Caki2 (cell line): ENCODE data around the gene POLR1A. TPM values are rescaled to one million over a fixed set of nuclear protein-coding genes. Genes with fewer than 3 reads are reported as not detected.
"Not testable (repeated sequence)": the region's sequence is repeated elsewhere in the genome, so short reads cannot be mapped to it uniquely, and the experiment has no call there.

Experiments
- DNase-seq: peaks from one replicate; pipeline ENCODE4 v3.0.0-alpha.2; 2015; ENCODE audit warnings: low read depth
- in situ Hi-C: cut with HindIII; loops from 2 replicates; pipeline ENCODE4 v1.10.0; 2016; ENCODE audit warnings: low sequenced_read_pairs, low pct_unique_long_range_greater_than_20kb, mixed read lengths
- total RNA-seq: library from RNA; depleted of rRNA; stranded (reverse); fragments of >200 nt; shearing (Covaris generic); gene quantifications from 2 replicates; pipeline ENCODE4 v1.2.3, GENCODE V29; 2014; ENCODE audit warnings: low replicate concordance

The POLR1A gene
- total RNA-seq, 1 experiment from 2014 or later: 13.5 TPM

DNA sequence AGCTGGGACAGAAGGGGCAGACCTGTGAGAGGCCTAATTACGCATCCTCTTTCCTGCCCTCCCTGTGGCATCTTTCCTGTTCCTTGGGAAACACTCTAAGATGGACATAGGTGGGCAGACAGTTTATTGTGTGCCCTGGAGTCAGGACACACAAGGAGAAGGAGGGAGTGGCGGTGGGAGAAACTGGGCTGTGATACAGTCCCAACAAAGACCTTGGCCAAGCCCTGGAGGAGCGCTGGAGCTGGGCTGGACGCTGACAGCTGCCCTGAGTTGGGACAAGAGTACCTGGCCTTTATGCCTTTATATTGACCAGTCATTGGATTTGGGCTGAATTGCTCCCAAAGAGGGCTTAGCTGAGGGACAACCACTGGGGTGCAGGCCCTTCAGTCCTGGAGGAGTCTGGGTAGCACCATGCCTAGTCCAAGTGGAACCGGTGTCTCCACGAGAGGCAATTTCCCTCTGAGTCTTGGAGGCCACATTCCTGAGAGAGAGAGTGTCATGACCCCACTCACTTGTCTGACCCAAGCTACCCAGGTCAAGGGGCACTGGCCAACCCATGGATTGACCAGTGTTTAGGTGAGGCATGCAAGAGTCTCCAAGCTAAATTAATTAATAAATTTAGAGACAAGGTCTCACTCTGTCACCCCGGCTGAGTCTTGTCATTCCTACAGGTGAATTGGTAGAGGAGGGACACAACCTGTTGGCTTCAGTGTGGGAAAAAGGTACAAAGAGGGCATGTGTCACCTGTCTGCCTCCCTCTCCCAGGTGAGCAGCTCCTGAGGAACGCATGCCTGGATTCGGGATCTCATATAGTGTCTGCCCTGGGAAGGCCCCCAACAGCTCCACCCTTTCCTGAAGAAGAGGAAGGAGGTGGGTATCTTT, 109.8 kb downstream of the POLR1A start:
- in situ Hi-C loops: no loop called here
- DNase-seq: no peak

DNA sequence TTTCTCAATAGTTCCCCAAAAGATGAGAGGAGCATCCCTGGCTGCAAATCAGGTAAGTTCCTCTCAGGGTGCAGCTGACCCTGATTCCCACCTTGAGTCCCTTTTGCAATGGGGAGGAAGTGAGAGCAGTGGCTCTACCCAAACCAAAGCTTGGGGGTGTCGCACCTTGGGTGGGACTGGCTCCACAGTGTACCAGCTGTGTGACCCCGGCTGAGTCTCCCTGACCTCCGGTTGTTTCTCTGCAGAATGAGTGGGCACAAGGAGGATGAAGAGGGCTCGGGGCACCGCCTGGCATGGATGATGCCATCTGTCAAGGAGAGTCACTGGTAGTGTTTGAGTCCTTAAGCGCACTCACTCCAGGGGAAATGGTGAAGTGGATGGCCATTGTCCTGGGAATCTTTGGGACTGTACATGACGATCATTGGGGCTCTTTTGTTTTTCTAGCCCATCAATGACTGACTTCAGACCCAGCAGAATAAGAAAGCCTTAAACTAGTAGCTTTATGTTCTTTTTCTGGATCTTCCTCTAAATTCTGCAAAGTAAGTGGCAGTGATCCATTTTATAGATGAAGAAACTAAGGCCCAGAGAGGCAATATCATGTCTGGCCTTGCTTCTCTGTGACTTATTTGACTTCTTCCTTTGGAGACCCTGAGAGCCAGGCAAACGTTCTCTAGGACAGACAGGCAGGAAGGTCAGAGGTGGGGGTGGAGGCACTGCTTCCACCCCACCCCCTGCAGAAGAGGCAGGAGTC, 110.6 kb downstream of the POLR1A start:
- in situ Hi-C loops: no loop called here
- no peak for DNase-seq

DNA sequence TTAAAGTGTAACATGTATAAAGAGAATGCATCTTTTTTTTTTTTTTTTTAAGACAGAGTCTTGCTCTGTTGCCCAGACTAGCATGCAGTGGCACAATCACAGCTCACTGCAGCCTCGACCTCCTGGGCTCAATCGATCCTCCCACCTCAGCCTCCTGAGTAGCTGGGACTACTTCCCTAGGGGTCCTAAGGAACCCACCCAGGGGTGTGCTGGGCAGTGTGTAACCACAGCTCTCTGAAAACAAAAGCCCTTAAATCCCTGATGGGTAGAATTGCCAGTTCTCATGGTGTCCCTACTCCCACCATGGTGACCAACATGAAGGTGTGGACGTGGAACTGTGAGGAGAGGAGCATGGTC, 111.3 kb downstream of the POLR1A start:
- no peak for DNase-seq
- in situ Hi-C loops: no loop called here

DNA sequence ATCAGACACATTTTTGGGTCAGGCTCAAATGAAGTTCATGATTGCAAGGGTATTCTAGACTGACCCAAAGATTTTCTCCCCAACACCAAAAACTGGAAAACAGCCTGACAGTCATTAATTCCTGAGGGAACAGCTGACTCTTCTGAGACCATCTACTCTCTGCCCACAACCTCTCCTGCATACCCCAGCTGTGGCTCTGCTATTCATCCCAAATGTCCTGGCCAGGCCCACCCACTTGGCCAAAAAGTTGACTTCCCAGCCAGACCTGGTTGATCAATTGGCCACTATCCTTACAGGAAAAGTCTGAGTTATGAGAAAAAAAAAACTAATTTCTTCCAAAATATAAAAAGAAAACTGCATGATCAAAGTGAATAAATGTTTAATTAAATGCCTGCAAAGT, 113.1 kb downstream of the POLR1A start:
- no peak for DNase-seq
- in situ Hi-C loops: no loop called here

DNA sequence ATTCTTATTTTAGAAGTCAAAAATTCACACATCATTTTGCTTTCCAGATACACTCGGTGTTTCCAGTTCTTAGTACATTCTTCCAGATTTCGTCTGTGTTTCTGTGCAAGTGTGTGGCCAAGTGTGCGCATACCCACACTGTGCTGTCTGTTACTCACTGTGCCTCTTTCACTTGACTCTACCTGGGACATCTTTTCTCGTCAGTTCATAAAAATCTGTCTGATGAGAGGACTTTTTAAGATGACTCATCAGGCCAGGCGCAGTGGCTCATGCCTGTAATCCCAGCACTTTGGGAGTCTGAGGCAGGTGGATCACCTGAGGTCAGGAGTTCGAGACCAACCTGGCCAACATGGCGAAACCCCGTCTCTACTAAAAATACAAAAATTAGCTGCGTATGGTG, 113.6 kb downstream of the POLR1A start:
- in situ Hi-C loops, DNase-seq: not testable (repeated sequence)

DNA sequence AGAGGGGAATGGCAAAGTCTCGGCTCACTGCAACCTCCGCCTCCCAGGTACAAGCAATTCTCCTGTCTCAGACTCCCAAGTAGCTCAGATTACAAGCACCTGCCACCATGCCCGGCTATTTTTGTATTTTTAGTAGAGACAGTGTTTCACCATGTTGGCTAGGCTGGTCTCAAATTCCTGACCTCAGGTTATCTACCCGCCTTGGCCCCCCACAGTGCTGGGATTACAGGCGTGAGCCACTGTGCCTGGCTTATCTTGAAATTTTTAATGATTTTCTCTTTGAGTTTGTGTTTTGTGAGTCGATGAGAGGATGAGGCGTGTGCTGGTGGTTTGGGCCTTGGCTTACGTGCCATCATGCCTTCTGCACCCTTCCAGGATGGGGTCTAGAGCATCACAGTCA, 115.6 kb downstream of the POLR1A start:
- no peak for DNase-seq
- in situ Hi-C loops: no loop called here

DNA sequence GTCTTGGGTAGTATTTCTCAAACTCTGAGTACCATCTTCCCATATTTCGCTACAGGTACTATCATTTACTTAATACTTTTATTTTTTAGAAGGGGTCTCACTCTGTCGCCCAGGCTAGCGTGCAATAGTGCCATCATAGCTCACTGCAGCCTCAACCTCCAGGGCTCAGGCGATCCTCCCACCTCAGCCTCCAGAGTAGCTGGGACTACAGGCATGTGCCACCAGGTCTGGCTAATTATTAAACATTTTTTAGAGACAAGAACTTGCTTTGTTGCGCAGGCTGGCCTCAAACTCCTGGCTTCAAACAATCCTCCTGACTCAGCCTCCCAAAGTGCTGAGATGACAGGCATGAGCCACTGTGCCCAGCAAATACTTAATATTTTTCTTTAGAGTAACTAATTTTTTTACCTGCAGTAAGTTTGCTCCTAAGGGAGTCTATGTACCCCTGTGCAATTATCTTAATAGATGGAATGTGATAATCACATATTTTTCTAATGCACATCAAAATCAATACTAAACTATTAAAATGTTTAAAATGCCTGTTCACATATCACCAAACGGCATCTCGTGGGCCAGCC, 116.3 kb downstream of the POLR1A start:
- DNase-seq: no peak
- in situ Hi-C loops: no loop called here

DNA sequence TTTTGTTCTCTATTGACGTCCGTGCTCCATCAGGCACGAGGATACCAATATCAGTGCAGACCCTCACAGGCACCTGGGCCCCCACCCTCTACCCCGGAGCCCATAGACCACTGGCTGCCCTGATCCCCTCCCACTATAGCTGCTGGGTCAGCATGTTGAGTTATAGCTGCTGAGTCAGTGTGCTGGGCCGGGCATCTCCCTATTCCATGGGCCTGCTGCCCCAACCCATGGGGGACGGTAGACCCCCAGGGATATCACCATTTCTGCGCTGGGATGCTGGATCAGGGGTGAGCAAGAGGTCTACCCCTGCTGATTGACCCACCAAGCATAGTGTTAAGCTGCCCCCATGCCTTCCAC, 116.8 kb downstream of the POLR1A start:
- in situ Hi-C loops: no loop called here

DNA sequence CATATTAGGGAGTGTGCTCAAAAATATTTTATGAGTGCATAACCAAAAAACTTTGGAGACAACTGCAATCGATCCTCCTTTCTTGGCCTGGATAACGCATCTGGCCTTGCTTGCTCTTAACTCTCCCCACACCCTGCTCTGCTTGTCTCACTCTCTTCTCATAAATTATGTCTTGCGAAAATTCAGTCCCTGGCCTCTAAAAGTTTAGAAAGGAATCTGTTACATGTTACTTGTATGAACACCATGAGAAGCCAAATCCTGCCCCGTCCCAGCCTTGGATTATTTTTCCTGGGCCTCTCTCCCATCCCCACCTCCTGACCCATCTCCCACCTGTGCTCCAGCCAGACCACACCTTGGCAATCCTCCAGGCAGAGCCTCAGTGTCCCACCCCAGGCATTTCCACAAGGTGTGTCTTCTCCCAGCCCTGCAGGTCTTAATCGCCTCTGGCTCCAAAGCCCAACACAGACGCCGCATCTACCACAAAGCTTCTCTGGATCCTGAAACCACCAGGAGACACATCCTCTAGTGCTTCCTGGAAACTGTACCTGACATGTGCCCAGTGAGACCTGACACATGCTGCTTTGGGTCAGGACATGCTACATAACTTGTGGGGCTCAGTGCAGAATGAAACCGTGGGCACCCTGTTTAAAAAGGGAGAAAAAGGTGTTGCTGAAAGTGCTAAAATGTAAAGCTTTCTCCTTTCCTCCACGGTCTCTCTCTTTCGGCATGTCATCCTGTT, 117.3 kb downstream of the POLR1A start:
- in situ Hi-C loops: no loop called here
- DNase-seq: no peak

More for the DNA sequence above, 116.8 kb downstream of the POLR1A start:
- DNase-seq: no peak

DNA sequence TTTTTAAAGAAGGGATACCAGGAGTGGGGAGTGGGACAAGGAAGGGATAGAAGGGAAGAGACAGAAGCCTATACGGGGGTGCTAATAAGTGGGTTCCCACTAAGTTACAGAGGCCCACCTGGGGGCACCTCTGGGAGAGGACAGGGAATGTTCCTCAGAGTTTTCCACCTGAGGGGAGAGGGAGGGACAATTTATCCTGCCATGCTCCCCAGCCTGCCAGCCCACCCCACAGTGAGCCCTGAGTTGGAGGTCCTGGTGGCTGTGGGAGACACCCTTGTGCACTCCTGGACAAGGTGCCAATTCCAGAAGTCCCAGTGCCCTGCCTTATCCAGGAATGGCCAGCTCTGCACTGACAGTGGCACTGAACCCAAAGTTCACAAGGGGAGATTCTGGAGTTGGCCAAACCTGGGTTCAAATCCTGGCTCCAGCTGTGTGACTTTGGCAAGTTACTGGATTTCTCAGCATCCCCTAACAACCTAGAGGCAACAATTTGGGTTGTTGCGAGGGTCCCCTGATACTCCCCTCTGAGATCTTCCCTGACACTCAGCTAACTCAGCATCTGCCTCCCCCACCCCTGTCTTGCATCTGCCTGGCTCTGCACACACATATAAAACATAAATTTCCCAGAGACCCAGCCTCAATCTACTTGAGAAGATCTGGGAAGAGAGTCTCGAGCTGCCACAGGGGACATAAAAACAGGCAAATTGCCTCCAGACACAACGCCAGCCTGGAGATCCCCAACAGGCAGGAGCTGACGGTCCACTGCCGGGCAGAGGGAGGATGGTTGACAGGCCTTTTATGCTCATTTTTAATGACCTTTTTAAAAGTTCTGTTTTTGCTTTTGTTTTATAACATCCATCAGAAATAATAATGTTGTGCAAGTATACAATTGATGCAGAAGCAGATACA, 118.2 kb downstream of the POLR1A start:
- DNase-seq: no peak
- in situ Hi-C loops: no loop called here

DNA sequence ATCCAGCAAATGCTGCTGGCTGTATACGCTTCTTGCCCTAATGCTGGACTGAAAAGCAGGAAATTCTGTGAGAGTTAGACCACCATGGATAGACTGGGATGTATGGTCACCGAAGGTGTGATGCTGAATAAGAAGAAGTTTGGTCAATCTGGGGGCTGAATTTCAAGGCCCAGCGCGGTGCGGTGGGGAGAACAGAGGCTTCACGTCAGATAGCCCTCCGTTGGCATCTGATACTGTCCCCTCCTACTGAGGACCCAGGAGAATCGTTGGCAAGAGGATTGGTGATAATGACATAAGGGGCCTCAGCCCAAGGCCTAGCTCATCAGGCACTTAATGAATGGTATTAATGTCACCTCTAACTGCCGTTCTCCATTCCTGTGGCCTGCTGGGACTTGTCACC, 119.6 kb downstream of the POLR1A start:
- no peak for DNase-seq
- in situ Hi-C loops: no loop called here

DNA sequence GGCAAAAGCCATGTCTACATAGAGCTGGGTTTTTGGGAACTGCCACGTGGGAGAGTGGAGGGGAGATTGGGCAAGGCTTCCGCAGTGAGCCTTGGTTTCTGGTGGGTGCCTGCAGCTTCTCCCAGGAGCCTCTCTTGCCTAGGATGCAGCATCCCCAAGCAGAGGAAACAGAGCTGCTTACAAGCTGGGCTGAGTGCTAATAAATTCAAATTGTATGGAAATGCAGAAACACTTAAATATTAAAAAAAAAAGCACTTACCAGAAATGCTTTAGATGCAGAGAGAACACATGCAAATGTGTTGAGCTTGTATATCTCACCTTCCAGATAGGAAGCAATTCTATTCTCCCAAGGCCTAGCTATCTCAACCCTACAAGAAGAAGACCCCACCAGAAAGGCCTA, 120.9 kb downstream of the POLR1A start:
- DNase-seq: no peak
- in situ Hi-C loops: no loop called here

DNA sequence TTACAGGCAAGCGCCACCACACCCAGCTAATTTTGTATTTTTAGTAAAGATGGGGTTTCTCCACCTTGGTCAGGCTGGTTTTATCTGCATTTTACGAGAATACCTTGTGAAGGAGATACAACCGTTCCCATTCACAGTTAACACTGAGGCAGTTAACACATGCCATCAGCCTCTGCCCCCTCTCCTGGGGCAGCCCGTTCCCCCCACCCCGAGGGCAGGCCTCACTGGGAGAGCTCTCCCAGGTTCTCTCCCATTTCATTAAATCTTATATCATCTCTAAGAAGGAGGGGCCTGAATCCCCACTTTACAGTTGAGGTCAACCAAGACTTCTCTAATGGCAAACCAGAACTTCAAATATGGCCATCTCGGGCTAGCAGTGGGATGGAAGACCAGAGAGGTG, 121.9 kb downstream of the POLR1A start:
- no peak for DNase-seq
- in situ Hi-C loops: no loop called here

DNA sequence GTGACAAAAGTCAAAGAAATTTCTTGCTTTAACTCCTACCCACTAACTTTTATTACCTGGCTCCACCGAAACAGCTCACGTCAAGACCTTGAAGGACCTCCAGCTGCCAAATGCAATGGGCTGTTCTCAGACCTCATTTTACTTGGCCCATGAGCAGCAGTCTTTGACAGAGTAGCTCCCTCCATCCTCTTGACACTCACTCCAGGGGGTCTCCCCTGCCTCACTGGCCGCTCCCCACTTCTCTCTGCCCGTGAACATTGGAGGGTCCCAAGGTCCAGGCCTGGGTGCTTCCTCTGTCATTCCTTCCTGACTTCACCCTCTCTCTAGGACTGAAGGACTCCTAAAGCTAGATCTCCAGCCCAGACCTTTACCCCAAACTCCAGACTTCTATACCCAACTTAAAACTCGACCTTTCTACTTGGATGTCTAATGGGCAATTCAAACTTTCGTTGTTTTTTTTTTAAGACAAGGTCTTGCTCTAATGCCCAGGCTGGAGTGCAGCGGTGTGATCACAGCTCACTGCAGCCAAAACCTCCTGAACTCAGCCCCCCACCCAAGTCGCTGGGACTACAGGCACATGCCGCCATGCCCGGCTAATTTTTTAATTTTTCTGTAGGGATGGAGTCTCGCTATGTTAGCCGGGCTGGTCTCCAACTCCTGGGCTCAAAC, 124.0 kb downstream of the POLR1A start:
- in situ Hi-C loops: no loop called here
- no peak for DNase-seq

DNA sequence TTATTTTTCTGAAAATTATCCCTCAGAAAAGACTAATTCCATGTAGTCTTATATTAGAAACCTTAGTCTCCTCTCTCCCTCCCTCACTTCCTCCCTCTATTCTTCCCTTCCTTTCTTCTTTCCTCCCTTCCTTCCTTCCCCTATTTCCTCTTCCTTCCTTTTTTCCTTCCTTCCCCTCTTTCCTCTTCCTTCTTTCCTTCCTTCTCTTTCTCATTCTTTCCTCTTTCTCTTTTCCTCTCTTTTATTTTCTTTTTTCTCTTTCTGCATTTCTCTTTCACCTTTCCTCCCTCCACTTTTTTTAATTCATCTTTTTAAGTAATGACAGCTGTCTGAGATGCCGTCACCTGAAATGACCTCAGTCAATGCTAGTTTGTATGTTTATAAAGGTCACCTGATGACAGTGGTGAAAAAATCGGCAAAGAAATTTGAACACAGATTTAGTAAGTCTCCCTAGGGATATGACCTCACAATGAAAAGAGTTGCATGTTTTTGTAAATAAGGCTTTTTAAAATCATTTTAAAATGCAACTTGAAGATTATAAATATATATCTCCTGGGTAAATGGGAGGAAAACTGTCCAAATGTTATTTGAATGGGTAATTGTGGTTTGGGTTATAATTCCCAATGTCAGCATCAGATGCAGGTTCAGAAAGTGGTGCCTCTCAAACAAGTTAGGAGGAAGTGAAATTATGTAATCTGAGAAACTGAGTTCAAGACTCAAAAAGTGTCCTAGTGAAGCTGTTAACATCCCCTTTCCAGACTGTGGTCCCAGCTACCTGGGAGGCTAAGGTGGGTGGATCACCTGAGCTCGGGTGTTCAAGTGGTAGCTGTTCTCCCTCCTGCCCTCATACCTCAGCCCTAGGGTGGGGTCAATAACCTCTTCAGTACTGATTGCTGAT, 126.6 kb downstream of the POLR1A start:
- in situ Hi-C loops: no loop called here
- DNase-seq: no peak

DNA sequence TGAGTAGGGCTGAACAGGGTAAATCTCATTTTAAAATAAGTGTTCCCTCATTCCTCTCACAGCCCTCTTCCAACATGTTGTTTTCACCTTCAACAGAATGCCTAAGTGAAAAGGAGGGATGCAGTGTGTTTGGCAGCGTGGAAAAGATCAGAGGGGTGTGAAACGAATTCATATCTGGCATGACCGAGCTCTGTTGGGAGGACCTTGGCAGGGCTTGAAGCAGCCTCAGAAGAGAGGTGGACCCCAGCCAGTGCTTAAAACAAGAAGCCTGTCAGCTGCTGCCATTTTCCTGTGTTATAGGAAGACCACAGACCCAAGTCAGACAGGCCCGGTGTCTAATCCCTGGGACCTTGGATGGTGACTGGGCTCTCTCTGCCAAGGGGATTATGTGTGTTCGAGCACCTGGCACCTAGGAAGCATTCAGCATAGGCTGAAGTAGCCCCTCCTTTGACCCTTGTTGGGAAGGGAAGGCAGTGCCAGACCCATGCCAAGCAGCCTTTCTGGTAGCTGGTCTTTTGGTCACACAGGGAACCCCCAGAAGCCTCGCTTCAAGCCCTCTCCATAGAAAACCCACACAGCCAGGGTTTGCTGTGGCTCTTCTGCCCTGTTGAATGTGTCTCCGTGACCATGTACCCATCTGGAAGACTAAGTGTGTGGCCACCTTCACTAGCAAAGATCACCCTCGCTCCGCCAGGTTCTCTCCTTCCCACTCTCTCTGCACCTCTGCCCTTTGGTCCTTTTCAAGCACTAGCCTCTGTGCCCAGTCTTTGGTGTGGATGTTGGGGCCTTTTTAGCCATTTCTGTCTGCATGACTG, 129.4 kb downstream of the POLR1A start:
- in situ Hi-C loops: no loop called here
- DNase-seq: no peak
